Subcutaneous adipose tissue (tissue), 4 donors: Measurements from ENCODE around the gene PLA2G4C. TPM values are rescaled to one million over a fixed set of nuclear protein-coding genes. Genes with fewer than 3 reads are reported as not detected.

Source experiments
- CTCF ChIP-seq: fragments of 450-650 bp; IDR thresholded peaks from one replicate; pipeline ENCODE4 v1.5.1; 2016; ENCODE audit warnings: low read depth, mild to moderate bottlenecking, control low read depth, antibody characterized with exemption, moderate library complexity
- total RNA-seq, 4 donors: library from RNA; depleted of rRNA; stranded (reverse); fragments of >200 nt; gene quantifications; one replicate each; pipeline ENCODE4 v1.1.0, GENCODE V29; 2016

Gene PLA2G4C
- total RNA-seq, 4 donors from 2014 or later = 3.5 to 11.1 (median 8.9) TPM

GRCh38 chr19:48061401-48062344 lies 48.9 kb downstream of the PLA2G4C start:
- TF ChIP-seq CTCF = no peak

- TF ChIP-seq CTCF = no peak
Measured at GRCh38 chr19:48060381-48060780, 50.2 kb downstream of the PLA2G4C start.

GRCh38 chr19:48059331-48059730 lies 51.3 kb downstream of the PLA2G4C start:
- TF ChIP-seq CTCF = no peak

GRCh38 chr19:48053856-48054255 lies 56.8 kb downstream of the PLA2G4C start:
- TF ChIP-seq CTCF = no peak

GRCh38 chr19:48053076-48053475 lies 57.5 kb downstream of the PLA2G4C start:
- no peak for TF ChIP-seq CTCF

- TF ChIP-seq CTCF = no peak
Measured at GRCh38 chr19:48051335-48052033, 59.1 kb downstream of the PLA2G4C start.

GRCh38 chr19:48044561-48044960 lies 66.1 kb downstream of the PLA2G4C start:
- TF ChIP-seq CTCF = no peak
